HCT116 (cell line): ENCODE measurements around the gene CERS3.

ENCODE experiments used
- CBX3 ChIP-seq: IDR thresholded peaks from 2 replicates; pipeline ENCODE4 v1.6.1; 2012; ENCODE audit warnings: low read depth
- CEBPB ChIP-seq: IDR thresholded peaks from 2 replicates; pipeline ENCODE4 v1.6.1; 2012; ENCODE audit warnings: low read depth
- CTCF ChIP-seq, 3 experiments: fragments of 200-600 bp in 1 of 3; sonication (generic) in 1 of 3; IDR thresholded peaks in 2 of 3; conservative IDR thresholded peaks in 1 of 3; 2 replicates each; pipeline ENCODE4 v1.5.1; 2012 to 2017; ENCODE audit warnings: low read depth in 2 of 3, low read length in 2 of 3, antibody characterized with exemption in 1 of 3, borderline replicate concordance in 1 of 3, control low read depth in 1 of 3, mild to moderate bottlenecking in 1 of 3, mixed read lengths in 1 of 3, mixed run types in 1 of 3, moderate library complexity in 1 of 3; ENCODE audit not compliant: insufficient read depth in 1 of 3
- EGR1 ChIP-seq: IDR thresholded peaks from 2 replicates; pipeline ENCODE4 v1.6.1; 2012; ENCODE audit warnings: low read depth
- ELF1 ChIP-seq: IDR thresholded peaks from 2 replicates; pipeline ENCODE4 v1.6.1; 2012; ENCODE audit warnings: low read depth, borderline replicate concordance
- EZH2phosphoT487 ChIP-seq: fragments of 200-600 bp; IDR thresholded peaks from 2 replicates; pipeline ENCODE4 v1.6.1; 2018; ENCODE audit warnings: antibody characterized with exemption, borderline replicate concordance
- POLR2A ChIP-seq: IDR thresholded peaks from 2 replicates; pipeline ENCODE4 v1.7.0; 2011; ENCODE audit warnings: borderline replicate concordance; ENCODE audit not compliant: insufficient read depth, insufficient read length; ENCODE audit errors: extremely low read depth
- POLR2AphosphoS5 ChIP-seq: IDR thresholded peaks from 2 replicates; pipeline ENCODE4 v1.6.1; 2011; ENCODE audit warnings: mild to moderate bottlenecking, low read depth, low read length, moderate library complexity
- RAD21 ChIP-seq: IDR thresholded peaks from 2 replicates; pipeline ENCODE4 v1.6.1; 2012; ENCODE audit warnings: low read depth, mild to moderate bottlenecking
- SP1 ChIP-seq: IDR thresholded peaks from 2 replicates; pipeline ENCODE4 v1.6.1; 2012; ENCODE audit warnings: low read depth
- YY1 ChIP-seq: IDR thresholded peaks from 2 replicates; pipeline ENCODE4 v1.6.1; 2011; ENCODE audit warnings: low read length, low read depth, moderate library complexity, mild to moderate bottlenecking; ENCODE audit not compliant: insufficient replicate concordance; ENCODE audit errors: extremely low read depth
- ZFX ChIP-seq: fragments of 450-650 bp; IDR thresholded peaks from 2 replicates; pipeline ENCODE4 v1.6.1; 2017
- TF ChIP-seq, protein P1 (sequence below): IDR thresholded peaks from 2 replicates; pipeline ENCODE4 v1.6.1; 2012
- TF ChIP-seq, protein P2 (sequence below): IDR thresholded peaks from 2 replicates; pipeline ENCODE4 v1.6.1; 2012; ENCODE audit warnings: low read depth

DNA sequence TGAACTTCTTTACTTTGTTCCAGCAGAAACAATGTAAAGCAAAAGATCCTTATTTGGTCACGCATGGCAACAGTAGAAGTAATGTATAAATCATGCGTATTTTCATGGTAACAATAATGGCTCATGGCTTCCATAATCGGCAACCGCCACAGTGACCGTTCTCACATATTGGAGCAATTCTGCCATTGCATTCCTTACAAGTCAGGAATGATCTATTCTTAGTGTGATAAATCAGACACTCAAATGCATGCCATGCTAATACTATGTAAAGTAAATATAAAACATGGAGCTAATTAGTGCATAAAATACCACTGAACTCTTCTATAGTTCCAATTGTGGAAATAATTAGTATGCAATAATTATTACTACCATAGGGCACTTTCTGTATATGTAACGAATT, 13.5 kb upstream of the CERS3 start:
- TF ChIP-seq YY1 (no peak), CTCF (IDR thresholded peaks at IDR 0.05 in 2 of 3, conservative IDR thresholded peaks at IDR 0.05 in 1 of 3; ENCODE audit: borderline replicate concordance in 1 of 3, insufficient read depth in 1 of 3, low read depth in 2 of 3, low read length in 2 of 3) (no peak), ELF1 (no peak), EZH2phosphoT487 (no peak), SP1 (no peak), POLR2A (no peak), EGR1 (no peak), POLR2AphosphoS5 (no peak), CEBPB (no peak), RAD21 (no peak), ZFX (no peak), CBX3 (no peak)
- TF ChIP-seq, protein P1, sequence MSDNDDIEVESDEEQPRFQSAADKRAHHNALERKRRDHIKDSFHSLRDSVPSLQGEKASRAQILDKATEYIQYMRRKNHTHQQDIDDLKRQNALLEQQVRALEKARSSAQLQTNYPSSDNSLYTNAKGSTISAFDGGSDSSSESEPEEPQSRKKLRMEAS: no peak
- TF ChIP-seq, protein P2, sequence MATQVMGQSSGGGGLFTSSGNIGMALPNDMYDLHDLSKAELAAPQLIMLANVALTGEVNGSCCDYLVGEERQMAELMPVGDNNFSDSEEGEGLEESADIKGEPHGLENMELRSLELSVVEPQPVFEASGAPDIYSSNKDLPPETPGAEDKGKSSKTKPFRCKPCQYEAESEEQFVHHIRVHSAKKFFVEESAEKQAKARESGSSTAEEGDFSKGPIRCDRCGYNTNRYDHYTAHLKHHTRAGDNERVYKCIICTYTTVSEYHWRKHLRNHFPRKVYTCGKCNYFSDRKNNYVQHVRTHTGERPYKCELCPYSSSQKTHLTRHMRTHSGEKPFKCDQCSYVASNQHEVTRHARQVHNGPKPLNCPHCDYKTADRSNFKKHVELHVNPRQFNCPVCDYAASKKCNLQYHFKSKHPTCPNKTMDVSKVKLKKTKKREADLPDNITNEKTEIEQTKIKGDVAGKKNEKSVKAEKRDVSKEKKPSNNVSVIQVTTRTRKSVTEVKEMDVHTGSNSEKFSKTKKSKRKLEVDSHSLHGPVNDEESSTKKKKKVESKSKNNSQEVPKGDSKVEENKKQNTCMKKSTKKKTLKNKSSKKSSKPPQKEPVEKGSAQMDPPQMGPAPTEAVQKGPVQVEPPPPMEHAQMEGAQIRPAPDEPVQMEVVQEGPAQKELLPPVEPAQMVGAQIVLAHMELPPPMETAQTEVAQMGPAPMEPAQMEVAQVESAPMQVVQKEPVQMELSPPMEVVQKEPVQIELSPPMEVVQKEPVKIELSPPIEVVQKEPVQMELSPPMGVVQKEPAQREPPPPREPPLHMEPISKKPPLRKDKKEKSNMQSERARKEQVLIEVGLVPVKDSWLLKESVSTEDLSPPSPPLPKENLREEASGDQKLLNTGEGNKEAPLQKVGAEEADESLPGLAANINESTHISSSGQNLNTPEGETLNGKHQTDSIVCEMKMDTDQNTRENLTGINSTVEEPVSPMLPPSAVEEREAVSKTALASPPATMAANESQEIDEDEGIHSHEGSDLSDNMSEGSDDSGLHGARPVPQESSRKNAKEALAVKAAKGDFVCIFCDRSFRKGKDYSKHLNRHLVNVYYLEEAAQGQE: no peak
